GM12865 (cell line): ENCODE results near the gene MYADML2.

Source experiments
- DNase-seq: peaks from one replicate; pipeline ENCODE4 v3.0.0; 2010; ENCODE audit warnings: low read depth
- H3K4me3 ChIP-seq: 2 replicates; pipeline ENCODE4 v1.5.1; 2011; ENCODE audit warnings: mild to moderate bottlenecking, low read depth, low read length, control low read depth
- TF ChIP-seq, protein P1 (sequence below): IDR thresholded peaks from 2 replicates; pipeline ENCODE4 v1.5.1; 2011; ENCODE audit warnings: low read length, control low read depth, low read depth, inconsistent platforms; ENCODE audit not compliant: insufficient read depth; ENCODE audit errors: missing control alignments

Gene MYADML2

DNA sequence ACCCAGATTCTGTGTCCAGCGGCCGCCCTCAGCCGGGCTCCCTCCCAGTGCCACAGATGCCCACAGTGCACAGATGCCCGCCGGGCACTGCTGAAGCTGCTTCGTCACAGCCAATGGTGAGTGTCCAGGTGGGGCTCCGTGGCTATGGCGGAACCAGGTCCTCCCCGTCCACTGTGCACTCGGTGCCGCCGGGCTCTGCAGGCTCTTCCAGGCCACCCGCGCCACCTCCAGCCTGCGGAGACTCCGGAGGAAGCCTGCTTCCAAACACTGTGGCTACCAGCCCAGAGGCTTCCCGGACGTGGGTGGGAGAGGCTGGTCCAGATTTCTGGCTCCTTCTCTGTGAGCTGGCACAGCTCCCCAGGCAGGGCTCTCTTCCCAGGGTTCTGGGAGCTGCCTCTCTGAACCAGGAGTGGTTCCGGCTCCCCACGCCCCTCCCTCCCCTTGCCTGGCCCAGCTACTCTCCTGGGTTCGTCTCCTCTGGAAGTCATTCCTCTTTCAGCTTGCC, 7.1 kb downstream of the MYADML2 start:
- H3K4me3 ChIP-seq: no peak overlapping the region
- no peak for DNase-seq
- TF ChIP-seq, protein P1, sequence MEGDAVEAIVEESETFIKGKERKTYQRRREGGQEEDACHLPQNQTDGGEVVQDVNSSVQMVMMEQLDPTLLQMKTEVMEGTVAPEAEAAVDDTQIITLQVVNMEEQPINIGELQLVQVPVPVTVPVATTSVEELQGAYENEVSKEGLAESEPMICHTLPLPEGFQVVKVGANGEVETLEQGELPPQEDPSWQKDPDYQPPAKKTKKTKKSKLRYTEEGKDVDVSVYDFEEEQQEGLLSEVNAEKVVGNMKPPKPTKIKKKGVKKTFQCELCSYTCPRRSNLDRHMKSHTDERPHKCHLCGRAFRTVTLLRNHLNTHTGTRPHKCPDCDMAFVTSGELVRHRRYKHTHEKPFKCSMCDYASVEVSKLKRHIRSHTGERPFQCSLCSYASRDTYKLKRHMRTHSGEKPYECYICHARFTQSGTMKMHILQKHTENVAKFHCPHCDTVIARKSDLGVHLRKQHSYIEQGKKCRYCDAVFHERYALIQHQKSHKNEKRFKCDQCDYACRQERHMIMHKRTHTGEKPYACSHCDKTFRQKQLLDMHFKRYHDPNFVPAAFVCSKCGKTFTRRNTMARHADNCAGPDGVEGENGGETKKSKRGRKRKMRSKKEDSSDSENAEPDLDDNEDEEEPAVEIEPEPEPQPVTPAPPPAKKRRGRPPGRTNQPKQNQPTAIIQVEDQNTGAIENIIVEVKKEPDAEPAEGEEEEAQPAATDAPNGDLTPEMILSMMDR: no peak

- DNase-seq: no peak
- TF ChIP-seq, protein P1: no peak
- H3K4me3 ChIP-seq: no peak overlapping the region
Observed at GRCh38 chr17:81939218-81939617, 7.8 kb downstream of the MYADML2 start.

DNA sequence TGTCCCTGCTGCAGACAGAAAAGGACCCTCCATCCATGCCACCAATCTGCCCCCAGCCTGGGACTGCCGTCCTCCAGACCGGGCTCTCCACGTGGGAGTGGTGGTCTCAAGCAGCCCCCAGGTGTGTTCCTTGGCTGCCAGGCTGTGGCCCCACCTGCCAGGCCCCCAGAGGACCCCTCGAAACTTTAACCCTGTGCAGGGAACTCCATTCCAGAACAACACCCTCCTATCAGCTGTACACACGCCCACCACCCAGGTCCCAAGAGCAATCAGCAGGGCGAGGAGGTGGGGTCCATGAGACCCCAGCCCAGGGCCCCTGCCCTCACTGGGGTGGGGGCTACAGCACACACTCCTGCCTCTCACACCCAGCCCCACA, 11.3 kb downstream of the MYADML2 start:
- TF ChIP-seq, protein P1: no peak
- H3K4me3 ChIP-seq: no peak overlapping the region
- no peak for DNase-seq

GRCh38 chr17:81934850-81935708, 12.0 kb downstream of the MYADML2 start:
- TF ChIP-seq, protein P1: no peak
- no peak for DNase-seq
- no peak overlapping the region for H3K4me3 ChIP-seq

GRCh38 chr17:81934098-81934757, 12.8 kb downstream of the MYADML2 start:
- TF ChIP-seq, protein P1: no peak
- H3K4me3 ChIP-seq: no peak overlapping the region
- no peak for DNase-seq

DNA sequence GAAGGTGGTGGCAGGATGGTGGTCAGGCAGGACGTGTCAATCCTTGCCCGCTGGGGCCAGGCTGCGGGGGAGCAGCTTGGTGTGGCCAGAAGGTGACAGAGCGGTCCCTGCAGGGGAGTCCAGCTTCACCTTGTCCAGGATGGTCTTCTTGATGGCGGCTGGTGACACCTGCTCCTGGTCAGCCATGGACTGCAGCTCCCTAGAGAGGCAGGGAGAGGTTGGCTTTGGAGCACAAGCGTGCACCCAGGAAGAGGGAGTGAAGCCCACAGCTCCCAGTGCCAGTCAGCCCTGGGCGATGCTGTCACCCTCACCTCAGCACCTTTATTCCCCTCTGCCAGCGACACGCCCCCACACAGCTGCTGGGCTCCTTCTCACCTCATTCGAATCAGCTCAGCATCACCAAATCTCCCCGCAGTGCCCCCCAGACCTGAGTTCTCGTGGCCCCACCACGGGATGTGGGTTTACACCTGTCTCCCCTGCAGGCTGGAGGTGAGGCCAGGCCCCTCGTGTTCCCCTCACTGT, 13.8 kb downstream of the MYADML2 start:
- H3K4me3 ChIP-seq: no peak overlapping the region
- no peak for DNase-seq
- TF ChIP-seq, protein P1: no peak
